H1 (cell line): ENCODE measurements around the gene NFIX. TPM values are rescaled to one million over a fixed set of nuclear protein-coding genes. Genes with fewer than 3 reads are reported as not detected.

Source experiments
- CTCF ChIA-PET: fragments of 300-600 bp; sonication (Branson Sonifier 250); formaldehyde crosslinking; loops from one replicate; lab custom pipeline; 2021; ENCODE audit not compliant: partially characterized antibody; lab: Charles Lee
- POLR2A ChIA-PET: fragments of 300-600 bp; sonication (Branson Sonifier 250); formaldehyde crosslinking; loops from one replicate; lab custom pipeline; 2021; ENCODE audit warnings: inconsistent platforms; ENCODE audit not compliant: partially characterized antibody; lab: Charles Lee
- DNase-seq, 2 experiments: peaks; one replicate each; pipeline versions ENCODE4 v3.0.0 to v3.0.0-alpha.2; 2010 to 2022; ENCODE audit warnings: low spot score in 2 of 2, low read depth in 1 of 2, mixed read lengths in 1 of 2
- FAIRE-seq: peaks from 2 replicates; lab custom pipeline; 2011; peaks lifted over from hg19 to GRCh38; lab: Jason Lieb, UNC
- H2AFZ ChIP-seq: 2 replicates; pipeline ENCODE4 v1.8.1; 2012; ENCODE audit warnings: low read length, inconsistent platforms
- H2AK5ac ChIP-seq: 2 replicates; pipeline ENCODE4 v1.6.1; 2013; ENCODE audit warnings: low read depth, low read length
- H2BK120ac ChIP-seq: replicated peaks from 2 replicates; pipeline ENCODE3; 2013; ENCODE audit warnings: low read depth, low read length, inconsistent platforms
- H2BK12ac ChIP-seq: 2 replicates; pipeline ENCODE4 v1.6.1; 2013; ENCODE audit warnings: low read depth, low read length
- H2BK15ac ChIP-seq: 2 replicates; pipeline ENCODE4 v1.6.1; 2013; ENCODE audit warnings: low read length
- H2BK20ac ChIP-seq: 2 replicates; pipeline ENCODE4 v1.6.1; 2013; ENCODE audit warnings: low read length
- H2BK5ac ChIP-seq: 2 replicates; pipeline ENCODE4 v1.6.1; 2013; ENCODE audit warnings: low read depth, low read length
- H3K14ac ChIP-seq: 2 replicates; pipeline ENCODE4 v1.6.1; 2013; ENCODE audit warnings: inconsistent platforms; ENCODE audit not compliant: insufficient read length
- H3K18ac ChIP-seq: 2 replicates; pipeline ENCODE4 v1.6.1; 2013; ENCODE audit warnings: low read length; ENCODE audit errors: extremely low read depth
- H3K23ac ChIP-seq: 2 replicates; pipeline ENCODE4 v1.6.1; 2013; ENCODE audit warnings: inconsistent platforms; ENCODE audit not compliant: insufficient read length
- H3K23me2 ChIP-seq: 2 replicates; pipeline ENCODE4 v1.6.1; 2013; ENCODE audit warnings: low read depth, low read length
- H3K27ac ChIP-seq: 2 replicates; pipeline ENCODE4 v1.6.1; 2011; ENCODE audit warnings: low read depth, low read length, inconsistent platforms
- H3K27me3 ChIP-seq, 4 experiments: replicated peaks in 1 of 4; 1 replicate in 1 of 4; 2 replicates in 3 of 4; pipeline versions ENCODE4 v1.6.1 to v1.8.1; 2011 to 2013; ENCODE audit warnings: low read length in 3 of 4, mild to moderate bottlenecking in 3 of 4, inconsistent platforms in 2 of 4, mixed read lengths in 2 of 4, moderate library complexity in 1 of 4; ENCODE audit not compliant: control insufficient read depth in 3 of 4, insufficient read depth in 3 of 4; ENCODE audit errors: extremely low read depth in 1 of 4
- H3K36me3 ChIP-seq, 4 experiments: 2 replicates each; pipeline versions ENCODE4 v1.6.1 to v1.8.1; 2011 to 2013; ENCODE audit warnings: mild to moderate bottlenecking in 4 of 4, low read length in 3 of 4, moderate library complexity in 2 of 4, control low read depth in 1 of 4, inconsistent platforms in 1 of 4; ENCODE audit not compliant: insufficient read depth in 4 of 4, control insufficient read depth in 2 of 4
- H3K4ac ChIP-seq: replicated peaks from 2 replicates; pipeline ENCODE3; 2013; ENCODE audit warnings: low read length, low read depth, mixed read lengths, inconsistent platforms; ENCODE audit not compliant: insufficient read length
- H3K4me1 ChIP-seq, 4 experiments: replicated peaks in 1 of 4; 1 replicate in 1 of 4; 2 replicates in 3 of 4; pipeline versions ENCODE4 v1.6.1 to v1.8.1; 2011 to 2013; ENCODE audit warnings: low read length in 3 of 4, inconsistent platforms in 2 of 4, mixed read lengths in 1 of 4; ENCODE audit not compliant: insufficient read depth in 4 of 4, control insufficient read depth in 3 of 4
- H3K4me2 ChIP-seq, 2 experiments: 2 replicates each; pipeline versions ENCODE4 v1.6.1 to v1.8.1; 2011 to 2013; ENCODE audit warnings: low read depth in 2 of 2, low read length in 2 of 2, control low read depth in 1 of 2, inconsistent platforms in 1 of 2, mild to moderate bottlenecking in 1 of 2; ENCODE audit not compliant: insufficient read depth in 1 of 2
- H3K4me3 ChIP-seq, 4 experiments: fragments of 200-600, 300-600 bp in 1 of 4; sonication (generic), shearing (Covaris generic), sonication (Bioruptor Twin) in 1 of 4; 2 replicates each; pipeline versions ENCODE4 v1.5.1 to v1.8.1; 2011 to 2016; ENCODE audit warnings: low read length in 4 of 4, low read depth in 3 of 4, control low read depth in 2 of 4, inconsistent platforms in 2 of 4, mild to moderate bottlenecking in 2 of 4, mixed read lengths in 1 of 4, moderate library complexity in 1 of 4; ENCODE audit not compliant: insufficient read depth in 2 of 4; ENCODE audit errors: extremely low read depth in 1 of 4
- H3K56ac ChIP-seq: replicated peaks from 2 replicates; pipeline ENCODE3; 2013; ENCODE audit warnings: low read depth, mild to moderate bottlenecking, mixed read lengths, low read length, inconsistent platforms; ENCODE audit not compliant: insufficient read length
- H3K79me1 ChIP-seq: 2 replicates; pipeline ENCODE4 v1.6.1; 2013; ENCODE audit warnings: low read depth, low read length, control low read depth
- H3K79me2 ChIP-seq, 2 experiments: 2 replicates each; pipeline versions ENCODE4 v1.6.1 to v1.8.1; 2012 to 2013; ENCODE audit warnings: low read length in 2 of 2, mild to moderate bottlenecking in 2 of 2, inconsistent platforms in 1 of 2; ENCODE audit not compliant: insufficient read depth in 2 of 2, control insufficient read depth in 1 of 2
- H3K9ac ChIP-seq, 4 experiments: replicated peaks in 1 of 4; 1 replicate in 1 of 4; 2 replicates in 3 of 4; pipeline versions ENCODE4 v1.6.1 to v1.8.1; 2011 to 2013; ENCODE audit warnings: low read depth in 3 of 4, low read length in 3 of 4, control low read depth in 2 of 4, mild to moderate bottlenecking in 2 of 4, moderate library complexity in 2 of 4, inconsistent platforms in 1 of 4; ENCODE audit errors: extremely low read depth in 1 of 4
- H3K9me3 ChIP-seq, 2 experiments: 2 replicates each; pipeline versions ENCODE4 v1.6.1 to v1.8.1; 2012 to 2013; ENCODE audit warnings: mild to moderate bottlenecking in 2 of 2, moderate library complexity in 2 of 2, control low read depth in 1 of 2, inconsistent platforms in 1 of 2, low read depth in 1 of 2, low read length in 1 of 2, mixed read lengths in 1 of 2; ENCODE audit not compliant: insufficient read depth in 2 of 2
- H4K20me1 ChIP-seq, 2 experiments: replicated peaks in 1 of 2; 2 replicates each; pipeline versions ENCODE3 to v1.8.1; 2011 to 2013; ENCODE audit warnings: inconsistent platforms in 2 of 2, low read length in 2 of 2, mild to moderate bottlenecking in 1 of 2; ENCODE audit not compliant: insufficient read depth in 2 of 2, control insufficient read depth in 1 of 2
- H4K5ac ChIP-seq: 2 replicates; pipeline ENCODE4 v1.6.1; 2013; ENCODE audit warnings: low read length, low read depth, mixed read lengths, inconsistent platforms; ENCODE audit not compliant: insufficient read length
- H4K8ac ChIP-seq: 2 replicates; pipeline ENCODE4 v1.8.0; 2013; ENCODE audit warnings: mild to moderate bottlenecking, moderate library complexity, low read length, inconsistent platforms; ENCODE audit not compliant: insufficient read depth; ENCODE audit errors: extremely low read depth
- H4K91ac ChIP-seq: replicated peaks from 2 replicates; pipeline ENCODE3; 2013; ENCODE audit warnings: low read length, mixed read lengths, inconsistent platforms; ENCODE audit not compliant: insufficient read length
- ASH2L ChIP-seq: fragments of 200-600, 300-600 bp; sonication (generic); IDR thresholded peaks from one replicate; pipeline ENCODE4 v1.7.1; 2017; ENCODE audit warnings: low read length
- CBX5 ChIP-seq: fragments of 300-800, 300-1000 bp; sonication (generic); IDR thresholded peaks from 2 replicates; pipeline ENCODE4 v1.7.1; 2016; ENCODE audit warnings: antibody characterized with exemption, low read length, low read depth
- CHD2 ChIP-seq: IDR thresholded peaks from 2 replicates; pipeline ENCODE4 v1.6.1; 2012; ENCODE audit warnings: low read length, improper control_type of control experiment
- CTCF ChIP-seq, 3 experiments: IDR thresholded peaks; 1 replicate in 2 of 3; 2 replicates in 1 of 3; pipeline versions ENCODE4 v1.5.1 to v1.6.1; 2011; ENCODE audit warnings: low read length in 3 of 3, mild to moderate bottlenecking in 3 of 3, inconsistent platforms in 2 of 3, low read depth in 1 of 3, moderate library complexity in 1 of 3; ENCODE audit not compliant: insufficient read depth in 1 of 3; ENCODE audit errors: control extremely low read depth in 1 of 3
- EZH2 ChIP-seq: fragments of 200-600 bp; sonication (generic); IDR thresholded peaks from 2 replicates; pipeline ENCODE4 v1.7.1; 2012; ENCODE audit warnings: low read depth, mild to moderate bottlenecking, moderate library complexity, low read length, inconsistent platforms; ENCODE audit not compliant: severe bottlenecking
- GABPA ChIP-seq: IDR thresholded peaks from 2 replicates; pipeline ENCODE4 v1.6.1; 2011; ENCODE audit warnings: mild to moderate bottlenecking, low read length, moderate library complexity, borderline replicate concordance; ENCODE audit not compliant: insufficient read depth
- MAFK ChIP-seq: IDR thresholded peaks from 2 replicates; pipeline ENCODE4 v1.6.1; 2012; ENCODE audit warnings: low read depth, mild to moderate bottlenecking, improper control_type of control experiment, low read length
- POLR2A ChIP-seq, 2 experiments: IDR thresholded peaks; 1 replicate in 1 of 2; 2 replicates in 1 of 2; pipeline ENCODE4 v1.6.1; 2011; ENCODE audit warnings: low read depth in 2 of 2, low read length in 2 of 2, mild to moderate bottlenecking in 2 of 2; ENCODE audit errors: control extremely low read depth in 1 of 2
- RAD21 ChIP-seq, 2 experiments: IDR thresholded peaks in 1 of 2; conservative IDR thresholded peaks in 1 of 2; 2 replicates each; pipeline ENCODE4 v1.6.1; 2011; ENCODE audit warnings: low read depth in 2 of 2, low read length in 2 of 2, improper control_type of control experiment in 1 of 2, inconsistent platforms in 1 of 2, mild to moderate bottlenecking in 1 of 2, moderate library complexity in 1 of 2
- TEAD4 ChIP-seq: IDR thresholded peaks from 2 replicates; pipeline ENCODE4 v1.6.1; 2012; ENCODE audit warnings: low read depth, low read length, inconsistent platforms, mixed read lengths
- WGBS, 2 experiments: shearing (Covaris generic) in 1 of 2; methylation state at CpG; one replicate each; pipeline versions ENCODE4 v1.1.6 to v1.1.7; 2013 to 2015; ENCODE audit warnings: low lambda C conversion rate in 2 of 2, mixed read lengths in 2 of 2, inconsistent platforms in 1 of 2, low coverage in 1 of 2, missing lambda C conversion rate in 1 of 2; ENCODE audit not compliant: insufficient replicate concordance in 2 of 2, insufficient coverage in 1 of 2, insufficient read length in 1 of 2; ENCODE audit errors: extremely low coverage in 1 of 2, missing lambda C conversion rate in 1 of 2; 5-methylcytosine and 5-hydroxymethylcytosine counted together
- polyA plus RNA-seq, 7 experiments: library from polyadenylated mRNA; depleted of rRNA in 3 of 7; stranded (reverse) in 5 of 7; unstranded in 2 of 7; fragments of >200 nt in 5 of 7; fragments of 200-250 nt in 2 of 7; gene quantifications; 1 replicate in 5 of 7; 2 replicates in 1 of 7; 4 replicates in 1 of 7; pipeline versions ENCODE4 v1.2.1 to v1.2.3, GENCODE V29; 2011 to 2013; ENCODE audit warnings: missing spikeins in 2 of 7, mixed read lengths in 2 of 7
- total RNA-seq: library from RNA; stranded (reverse); fragmentation: NEBNext Ultra II Directional; extraction: Animal tissue kit (Norgen Biotek cat#: 25700); gene quantifications from 2 replicates; pipeline ENCODE4 v1.2.1, GENCODE V29; 2021

The NFIX gene
- total and polyA plus RNA-seq, 2 of the 8 experiments (the other 6 are each of a cell fraction or from before 2014, with no cell fraction given): 0.03 to 0.20 TPM

- no peaks in the 10 kb centered on the region for H3K79me1 ChIP-seq
- H4K91ac ChIP-seq: no peak overlapping the region
- no peak overlapping the region for H3K14ac ChIP-seq
- H4K5ac ChIP-seq: no peak overlapping the region
- H3K18ac ChIP-seq: no peak overlapping the region
- 27% methylated on average over 10 of the region's 10 CpGs; no CpG with 5 or more reads in 1 of the 2 experiments for WGBS, 2 experiments
- peak overlapping the region; percentile 92; the same call in 1 of the 2 replicates for H2BK15ac ChIP-seq
- H2BK12ac ChIP-seq: no peak overlapping the region
- H3K27ac ChIP-seq: no peak overlapping the region
- no peak overlapping the region for H2BK20ac ChIP-seq
- no peak overlapping the region for H3K4me2 ChIP-seq
- ChIA-PET POLR2A (interaction anchor here (0.6 to 5.1 kb wide), 4 partner anchors 13 to 50 kb away, joined by 3 to 18 read pairs (median 3); no protein-coding TSS in a partner anchor), CTCF (interaction anchor here (0.6 to 15.0 kb wide), 14 partner anchors 8 to 1602 kb away, joined by 3 to 760 read pairs (median 17); no protein-coding TSS in a partner anchor)
- H3K79me2 ChIP-seq: no peaks in the 10 kb centered on the region
- H3K4ac ChIP-seq: no peak overlapping the region
- no peak overlapping the region for H3K23ac ChIP-seq
- H4K8ac ChIP-seq: no peak overlapping the region
- DNase-seq (peak in 1 of 2 experiments; percentile 73), FAIRE-seq (peak; percentile 68)
- no peaks in the 10 kb centered on the region; a peak in 1 of 8 replicates for H3K36me3 ChIP-seq
- peaks cover 0 to 5% (median 4%) of the 10 kb centered on the region in 4 experiments; a peak in 4 of 7 replicates for H3K4me1 ChIP-seq
- H4K20me1 ChIP-seq: peaks cover 3 to 12% of the 10 kb centered on the region in 2 experiments
- peaks cover 2% of the 10 kb centered on the region; the same call in 1 of the 2 replicates for H3K23me2 ChIP-seq
- H3K9me3 ChIP-seq: no peaks in the 10 kb centered on the region
- no peak overlapping the region for H2BK120ac ChIP-seq
- no peak overlapping the region for H2BK5ac ChIP-seq
- H3K4me3 ChIP-seq: no peak overlapping the region
- no peak overlapping the region for H2AFZ ChIP-seq
- no peak overlapping the region for H2AK5ac ChIP-seq
- peaks cover 49 to 83% (median 73%) of the 10 kb centered on the region in 4 experiments for H3K27me3 ChIP-seq
- no peak overlapping the region for H3K9ac ChIP-seq
- H3K56ac ChIP-seq: no peak overlapping the region
- TF ChIP-seq CTCF (IDR thresholded peaks at IDR 0.05; ENCODE audit: control extremely low read depth in 1 of 3, insufficient read depth in 1 of 3, low read depth in 1 of 3, low read length in 3 of 3): peak; percentile 75 to 84 (median 81)
- no peak for TF ChIP-seq MAFK
- no peak for TF ChIP-seq POLR2A (IDR thresholded peaks at IDR 0.05; ENCODE audit: control extremely low read depth in 1 of 2, low read depth in 2 of 2, low read length in 2 of 2)
- peak; percentile 35; the same call in 1 of the 2 replicates for TF ChIP-seq GABPA
- peak; percentile 63 to 74 for TF ChIP-seq RAD21 (IDR thresholded peaks at IDR 0.05 in 1 of 2, conservative IDR thresholded peaks at IDR 0.05 in 1 of 2; ENCODE audit: low read depth in 2 of 2, low read length in 2 of 2)
- no peak for TF ChIP-seq EZH2
- TF ChIP-seq TEAD4: peak; percentile 49; the same call in 1 of the 2 replicates
- no peak for TF ChIP-seq ASH2L
- TF ChIP-seq CHD2: no peak
- TF ChIP-seq CBX5: no peak
These were observed 34.6 kb downstream of the NFIX start for GRCh38 chr19:13029893-13030292.
